ENCODE data around the gene MZT2B. TPM values are rescaled to one million over a fixed set of nuclear protein-coding genes. Genes with fewer than 3 reads are reported as not detected.

MZT2B gene
- total and polyA plus RNA-seq, 9 of the 15 experiments (the other 6 are each of a cell fraction or from before 2014, with no cell fraction given), result 5.1 to 435 (median 102) TPM

GRCh38 chr2:130185896-130186295, 3.8 kb downstream of the MZT2B start:
- H4K20me1 ChIP-seq (replicated peaks; ENCODE audit: control insufficient read depth, insufficient read depth, low read length), result no peaks in the 10 kb centered on the region; the same call in 1 of the 2 replicates
- no peak overlapping the region for H3K4me3 ChIP-seq
- H3K79me2 ChIP-seq (ENCODE audit: control insufficient read depth, insufficient read depth, low read length), result peaks cover 38% of the 10 kb centered on the region
- H3K27ac ChIP-seq (ENCODE audit: extremely low read depth, low read depth, low read length), result no peak overlapping the region
- no peak overlapping the region for H3K4me2 ChIP-seq (ENCODE audit: insufficient read depth, low read length)
- no peak for FAIRE-seq
- H3K9ac ChIP-seq (ENCODE audit: insufficient read depth in 1 of 2, low read depth in 2 of 2, low read length in 2 of 2), result no peak overlapping the region
- H3K9me3 ChIP-seq (replicated peaks; ENCODE audit: control insufficient read depth, insufficient read depth, low read depth, low read length), result no peaks in the 10 kb centered on the region
- DNase-seq (ENCODE audit: extremely low read depth in 1 of 4, low spot score in 3 of 4), result no peak
- H3K9me1 ChIP-seq (ENCODE audit: control insufficient read depth, insufficient read depth, low read length), result no peaks in the 10 kb centered on the region
- peaks cover 23% of the 10 kb centered on the region; the same call in 2 of the 3 replicates for H3K36me3 ChIP-seq (ENCODE audit: control insufficient read depth, insufficient read depth, low read length)
- no peak for ATAC-seq
- POLR2A ChIA-PET, result interaction anchor here (1.6 kb wide), 1 partner anchor 1302 kb away, joined by 7 read pairs; no protein-coding TSS in a partner anchor
- no TSS peak for BruUV-seq (replicated peaks)
- 84% methylated on average over 4 of the region's 4 CpGs for WGBS (ENCODE audit: insufficient coverage, low coverage, missing lambda C conversion rate)
- intact Hi-C loops (cut with micrococcal nuclease), result loop anchor here (10.0 kb wide), 1 partner anchor 1299 kb away; no protein-coding TSS in a partner anchor
- TF ChIP-seq GATA2 (CRISPR knock-in tag; IDR thresholded peaks at IDR 0.05) (no peak), DEAF1 (CRISPR knock-in tag; IDR thresholded peaks at IDR 0.05) (no peak), ZNF146 (CRISPR knock-in tag; IDR thresholded peaks at IDR 0.05; ENCODE audit: unreplicated experiment) (no peak), RBFOX2 (IDR thresholded peaks at IDR 0.05; ENCODE audit: low read depth, low read length) (peak; percentile 46; the same call in 1 of the 2 replicates), HINFP (tag; conservative IDR thresholded peaks at IDR 0.05; ENCODE audit: low read depth) (no peak), CREB5 (CRISPR knock-in tag; IDR thresholded peaks at IDR 0.05) (no peak), POLR2G (IDR thresholded peaks at IDR 0.05; ENCODE audit: low read depth, low read length) (peak; percentile 44; the same call in 1 of the 2 replicates)
- H3K27me3 ChIP-seq (ENCODE audit: control insufficient read depth in 2 of 2, insufficient read depth in 2 of 2, low read length in 2 of 2), result no peaks in the 10 kb centered on the region
- in situ Hi-C loops (cut with MboI), result no loop called here
- H2AFZ ChIP-seq (ENCODE audit: low read depth, low read length), result no peak overlapping the region
- CTCF ChIA-PET (ENCODE audit: low intra/inter-chr PET ratio), result no interaction called here
- H3K4me1 ChIP-seq (replicated peaks in 1 of 2; ENCODE audit: control insufficient read depth in 2 of 2, insufficient read depth in 2 of 2, low read length in 2 of 2), result peaks cover 7 to 36% of the 10 kb centered on the region in 2 experiments; a peak in 4 of 5 replicates

Data from K562 (cell line).